H1 (cell line): ENCODE results near the gene NDUFA13. TPM values are rescaled to one million over a fixed set of nuclear protein-coding genes. Genes with fewer than 3 reads are reported as not detected.

ENCODE experiments used
- CTCF ChIA-PET: fragments of 300-600 bp; sonication (Branson Sonifier 250); formaldehyde crosslinking; loops from one replicate; lab custom pipeline; 2021; ENCODE audit not compliant: partially characterized antibody; lab: Charles Lee
- POLR2A ChIA-PET: fragments of 300-600 bp; sonication (Branson Sonifier 250); formaldehyde crosslinking; loops from one replicate; lab custom pipeline; 2021; ENCODE audit warnings: inconsistent platforms; ENCODE audit not compliant: partially characterized antibody; lab: Charles Lee
- DNase-seq, 2 experiments: peaks; one replicate each; pipeline versions ENCODE4 v3.0.0 to v3.0.0-alpha.2; 2010 to 2022; ENCODE audit warnings: low spot score in 2 of 2, low read depth in 1 of 2, mixed read lengths in 1 of 2
- FAIRE-seq: peaks from 2 replicates; lab custom pipeline; 2011; peaks lifted over from hg19 to GRCh38; lab: Jason Lieb, UNC
- H2AFZ ChIP-seq: 2 replicates; pipeline ENCODE4 v1.8.1; 2012; ENCODE audit warnings: low read length, inconsistent platforms
- H2AK5ac ChIP-seq: 2 replicates; pipeline ENCODE4 v1.6.1; 2013; ENCODE audit warnings: low read depth, low read length
- H2BK120ac ChIP-seq: replicated peaks from 2 replicates; pipeline ENCODE3; 2013; ENCODE audit warnings: low read depth, low read length, inconsistent platforms
- H2BK12ac ChIP-seq: 2 replicates; pipeline ENCODE4 v1.6.1; 2013; ENCODE audit warnings: low read depth, low read length
- H2BK15ac ChIP-seq: 2 replicates; pipeline ENCODE4 v1.6.1; 2013; ENCODE audit warnings: low read length
- H2BK20ac ChIP-seq: 2 replicates; pipeline ENCODE4 v1.6.1; 2013; ENCODE audit warnings: low read length
- H2BK5ac ChIP-seq: 2 replicates; pipeline ENCODE4 v1.6.1; 2013; ENCODE audit warnings: low read depth, low read length
- H3K14ac ChIP-seq: 2 replicates; pipeline ENCODE4 v1.6.1; 2013; ENCODE audit warnings: inconsistent platforms; ENCODE audit not compliant: insufficient read length
- H3K18ac ChIP-seq: 2 replicates; pipeline ENCODE4 v1.6.1; 2013; ENCODE audit warnings: low read length; ENCODE audit errors: extremely low read depth
- H3K23ac ChIP-seq: 2 replicates; pipeline ENCODE4 v1.6.1; 2013; ENCODE audit warnings: inconsistent platforms; ENCODE audit not compliant: insufficient read length
- H3K23me2 ChIP-seq: 2 replicates; pipeline ENCODE4 v1.6.1; 2013; ENCODE audit warnings: low read depth, low read length
- H3K27ac ChIP-seq: 2 replicates; pipeline ENCODE4 v1.6.1; 2011; ENCODE audit warnings: low read depth, low read length, inconsistent platforms
- H3K27me3 ChIP-seq, 4 experiments: replicated peaks in 1 of 4; 1 replicate in 1 of 4; 2 replicates in 3 of 4; pipeline versions ENCODE4 v1.6.1 to v1.8.1; 2011 to 2013; ENCODE audit warnings: low read length in 3 of 4, mild to moderate bottlenecking in 3 of 4, inconsistent platforms in 2 of 4, mixed read lengths in 2 of 4, moderate library complexity in 1 of 4; ENCODE audit not compliant: control insufficient read depth in 3 of 4, insufficient read depth in 3 of 4; ENCODE audit errors: extremely low read depth in 1 of 4
- H3K36me3 ChIP-seq, 4 experiments: 2 replicates each; pipeline versions ENCODE4 v1.6.1 to v1.8.1; 2011 to 2013; ENCODE audit warnings: mild to moderate bottlenecking in 4 of 4, low read length in 3 of 4, moderate library complexity in 2 of 4, control low read depth in 1 of 4, inconsistent platforms in 1 of 4; ENCODE audit not compliant: insufficient read depth in 4 of 4, control insufficient read depth in 2 of 4
- H3K4ac ChIP-seq: replicated peaks from 2 replicates; pipeline ENCODE3; 2013; ENCODE audit warnings: low read length, low read depth, mixed read lengths, inconsistent platforms; ENCODE audit not compliant: insufficient read length
- H3K4me1 ChIP-seq, 4 experiments: replicated peaks in 1 of 4; 1 replicate in 1 of 4; 2 replicates in 3 of 4; pipeline versions ENCODE4 v1.6.1 to v1.8.1; 2011 to 2013; ENCODE audit warnings: low read length in 3 of 4, inconsistent platforms in 2 of 4, mixed read lengths in 1 of 4; ENCODE audit not compliant: insufficient read depth in 4 of 4, control insufficient read depth in 3 of 4
- H3K4me2 ChIP-seq, 2 experiments: 2 replicates each; pipeline versions ENCODE4 v1.6.1 to v1.8.1; 2011 to 2013; ENCODE audit warnings: low read depth in 2 of 2, low read length in 2 of 2, control low read depth in 1 of 2, inconsistent platforms in 1 of 2, mild to moderate bottlenecking in 1 of 2; ENCODE audit not compliant: insufficient read depth in 1 of 2
- H3K4me3 ChIP-seq, 4 experiments: fragments of 200-600, 300-600 bp in 1 of 4; sonication (generic), shearing (Covaris generic), sonication (Bioruptor Twin) in 1 of 4; 2 replicates each; pipeline versions ENCODE4 v1.5.1 to v1.8.1; 2011 to 2016; ENCODE audit warnings: low read length in 4 of 4, low read depth in 3 of 4, control low read depth in 2 of 4, inconsistent platforms in 2 of 4, mild to moderate bottlenecking in 2 of 4, mixed read lengths in 1 of 4, moderate library complexity in 1 of 4; ENCODE audit not compliant: insufficient read depth in 2 of 4; ENCODE audit errors: extremely low read depth in 1 of 4
- H3K56ac ChIP-seq: replicated peaks from 2 replicates; pipeline ENCODE3; 2013; ENCODE audit warnings: low read depth, mild to moderate bottlenecking, mixed read lengths, low read length, inconsistent platforms; ENCODE audit not compliant: insufficient read length
- H3K79me1 ChIP-seq: 2 replicates; pipeline ENCODE4 v1.6.1; 2013; ENCODE audit warnings: low read depth, low read length, control low read depth
- H3K79me2 ChIP-seq, 2 experiments: 2 replicates each; pipeline versions ENCODE4 v1.6.1 to v1.8.1; 2012 to 2013; ENCODE audit warnings: low read length in 2 of 2, mild to moderate bottlenecking in 2 of 2, inconsistent platforms in 1 of 2; ENCODE audit not compliant: insufficient read depth in 2 of 2, control insufficient read depth in 1 of 2
- H3K9ac ChIP-seq, 4 experiments: replicated peaks in 1 of 4; 1 replicate in 1 of 4; 2 replicates in 3 of 4; pipeline versions ENCODE4 v1.6.1 to v1.8.1; 2011 to 2013; ENCODE audit warnings: low read depth in 3 of 4, low read length in 3 of 4, control low read depth in 2 of 4, mild to moderate bottlenecking in 2 of 4, moderate library complexity in 2 of 4, inconsistent platforms in 1 of 4; ENCODE audit errors: extremely low read depth in 1 of 4
- H3K9me3 ChIP-seq, 2 experiments: 2 replicates each; pipeline versions ENCODE4 v1.6.1 to v1.8.1; 2012 to 2013; ENCODE audit warnings: mild to moderate bottlenecking in 2 of 2, moderate library complexity in 2 of 2, control low read depth in 1 of 2, inconsistent platforms in 1 of 2, low read depth in 1 of 2, low read length in 1 of 2, mixed read lengths in 1 of 2; ENCODE audit not compliant: insufficient read depth in 2 of 2
- H4K20me1 ChIP-seq, 2 experiments: replicated peaks in 1 of 2; 2 replicates each; pipeline versions ENCODE3 to v1.8.1; 2011 to 2013; ENCODE audit warnings: inconsistent platforms in 2 of 2, low read length in 2 of 2, mild to moderate bottlenecking in 1 of 2; ENCODE audit not compliant: insufficient read depth in 2 of 2, control insufficient read depth in 1 of 2
- H4K5ac ChIP-seq: 2 replicates; pipeline ENCODE4 v1.6.1; 2013; ENCODE audit warnings: low read length, low read depth, mixed read lengths, inconsistent platforms; ENCODE audit not compliant: insufficient read length
- H4K8ac ChIP-seq: 2 replicates; pipeline ENCODE4 v1.8.0; 2013; ENCODE audit warnings: mild to moderate bottlenecking, moderate library complexity, low read length, inconsistent platforms; ENCODE audit not compliant: insufficient read depth; ENCODE audit errors: extremely low read depth
- H4K91ac ChIP-seq: replicated peaks from 2 replicates; pipeline ENCODE3; 2013; ENCODE audit warnings: low read length, mixed read lengths, inconsistent platforms; ENCODE audit not compliant: insufficient read length
- CEBPB ChIP-seq: IDR thresholded peaks from 2 replicates; pipeline ENCODE4 v1.6.1; 2012; ENCODE audit warnings: low read depth, low read length
- E2F6 ChIP-seq: IDR thresholded peaks from 2 replicates; pipeline ENCODE4 v1.6.1; 2012; ENCODE audit warnings: inconsistent platforms
- EP300 ChIP-seq, 2 experiments: IDR thresholded peaks; 1 replicate in 1 of 2; 2 replicates in 1 of 2; pipeline ENCODE4 v1.6.1; 2011 to 2012; ENCODE audit warnings: low read depth in 2 of 2, low read length in 2 of 2, mild to moderate bottlenecking in 2 of 2, borderline replicate concordance in 1 of 2, inconsistent platforms in 1 of 2, moderate library complexity in 1 of 2
- KDM1A ChIP-seq: fragments of 200-600, 300-600 bp; sonication (generic); IDR thresholded peaks from 2 replicates; pipeline ENCODE4 v1.7.1; 2016; ENCODE audit warnings: mild to moderate bottlenecking, low read length, borderline replicate concordance
- KDM4A ChIP-seq: IDR thresholded peaks from one replicate; pipeline ENCODE4 v1.7.1; 2012; ENCODE audit warnings: low read depth, mild to moderate bottlenecking, moderate library complexity, low read length, inconsistent platforms; ENCODE audit not compliant: severe bottlenecking
- PHF8 ChIP-seq: fragments of 200-600 bp; sonication (generic); conservative IDR thresholded peaks from 2 replicates; pipeline ENCODE4 v1.7.1; 2012; ENCODE audit warnings: low read depth, mild to moderate bottlenecking, inconsistent platforms, low read length, moderate library complexity
- POLR2AphosphoS5 ChIP-seq: IDR thresholded peaks from 2 replicates; pipeline ENCODE4 v1.6.1; 2011; ENCODE audit warnings: low read depth, low read length
- RAD21 ChIP-seq, 2 experiments: IDR thresholded peaks in 1 of 2; conservative IDR thresholded peaks in 1 of 2; 2 replicates each; pipeline ENCODE4 v1.6.1; 2011; ENCODE audit warnings: low read depth in 2 of 2, low read length in 2 of 2, improper control_type of control experiment in 1 of 2, inconsistent platforms in 1 of 2, mild to moderate bottlenecking in 1 of 2, moderate library complexity in 1 of 2
- TEAD4 ChIP-seq: IDR thresholded peaks from 2 replicates; pipeline ENCODE4 v1.6.1; 2012; ENCODE audit warnings: low read depth, low read length, inconsistent platforms, mixed read lengths
- USF2 ChIP-seq: IDR thresholded peaks from 2 replicates; pipeline ENCODE4 v1.6.1; 2011; ENCODE audit warnings: low read length, improper control_type of control experiment
- WGBS, 2 experiments: shearing (Covaris generic) in 1 of 2; methylation state at CpG; one replicate each; pipeline versions ENCODE4 v1.1.6 to v1.1.7; 2013 to 2015; ENCODE audit warnings: low lambda C conversion rate in 2 of 2, mixed read lengths in 2 of 2, inconsistent platforms in 1 of 2, low coverage in 1 of 2, missing lambda C conversion rate in 1 of 2; ENCODE audit not compliant: insufficient replicate concordance in 2 of 2, insufficient coverage in 1 of 2, insufficient read length in 1 of 2; ENCODE audit errors: extremely low coverage in 1 of 2, missing lambda C conversion rate in 1 of 2; 5-methylcytosine and 5-hydroxymethylcytosine counted together
- polyA plus RNA-seq, 7 experiments: library from polyadenylated mRNA; depleted of rRNA in 3 of 7; stranded (reverse) in 5 of 7; unstranded in 2 of 7; fragments of >200 nt in 5 of 7; fragments of 200-250 nt in 2 of 7; gene quantifications; 1 replicate in 5 of 7; 2 replicates in 1 of 7; 4 replicates in 1 of 7; pipeline versions ENCODE4 v1.2.1 to v1.2.3, GENCODE V29; 2011 to 2013; ENCODE audit warnings: missing spikeins in 2 of 7, mixed read lengths in 2 of 7
- total RNA-seq: library from RNA; stranded (reverse); fragmentation: NEBNext Ultra II Directional; extraction: Animal tissue kit (Norgen Biotek cat#: 25700); gene quantifications from 2 replicates; pipeline ENCODE4 v1.2.1, GENCODE V29; 2021

The NDUFA13 gene
- total and polyA plus RNA-seq, 2 of the 8 experiments (the other 6 are each of a cell fraction or from before 2014, with no cell fraction given), result 413 to 1,105 TPM

GRCh38 chr19:19480688-19481087 lies 35.3 kb upstream of the NDUFA13 start:
- Histone ChIP-seq H3K4me3 (no peak overlapping the region), H3K27me3 (no peaks in the 10 kb centered on the region), H3K14ac (no peak overlapping the region), H2BK20ac (no peak overlapping the region), H3K36me3 (peaks cover 0 to 3% (median under 1%) of the 10 kb centered on the region in 4 experiments; a peak in 2 of 8 replicates), H3K9me3 (no peaks in the 10 kb centered on the region), H2AFZ (no peak overlapping the region), H3K18ac (no peak overlapping the region), H2BK12ac (no peak overlapping the region), H3K23ac (no peak overlapping the region), H4K20me1 (peaks cover 15 to 49% of the 10 kb centered on the region in 2 experiments), H2AK5ac (no peak overlapping the region), H3K79me2 (peaks cover 6 to 92% of the 10 kb centered on the region in 2 experiments; a peak in 3 of 4 replicates), H4K5ac (no peak overlapping the region), H3K23me2 (no peaks in the 10 kb centered on the region; the same call in 1 of the 2 replicates), H3K4me1 (peaks cover 3 to 12% (median 8%) of the 10 kb centered on the region in 4 experiments; a peak in 6 of 7 replicates), H2BK5ac (no peak overlapping the region; the same call in 1 of the 2 replicates), H3K4ac (no peak overlapping the region), H3K79me1 (peaks cover 29% of the 10 kb centered on the region), H3K56ac (no peak overlapping the region), H3K9ac (no peak overlapping the region), H3K27ac (no peak overlapping the region), H2BK15ac (no peak overlapping the region), H3K4me2 (no peak overlapping the region), H2BK120ac (no peak overlapping the region), H4K91ac (no peak overlapping the region), H4K8ac (no peak overlapping the region)
- 84% methylated on average over 5 of the region's 5 CpGs; no CpG with 5 or more reads in 1 of the 2 experiments for WGBS, 2 experiments
- CTCF ChIA-PET, result interaction anchor here (0.6 to 2.2 kb wide), 4 partner anchors 10 to 63 kb away, joined by 3 to 19 read pairs (median 4); no protein-coding TSS in a partner anchor
- no peak for DNase-seq
- POLR2A ChIA-PET, result interaction anchor here (2.1 kb wide), 1 partner anchor 75 kb away, joined by 5 read pairs; the partner anchor contains the start of gene GATAD2A
- no peak for FAIRE-seq
- no peak for TF ChIP-seq TEAD4
- TF ChIP-seq KDM4A, result no peak
- TF ChIP-seq PHF8, result no peak
- no peak for TF ChIP-seq KDM1A
- no peak for TF ChIP-seq USF2
- TF ChIP-seq POLR2AphosphoS5, result no peak
- TF ChIP-seq RAD21 (IDR thresholded peaks at IDR 0.05 in 1 of 2, conservative IDR thresholded peaks at IDR 0.05 in 1 of 2; ENCODE audit: low read depth in 2 of 2, low read length in 2 of 2), result no peak
- TF ChIP-seq CEBPB, result no peak
- no peak for TF ChIP-seq E2F6
- TF ChIP-seq EP300 (IDR thresholded peaks at IDR 0.05; ENCODE audit: borderline replicate concordance in 1 of 2, low read depth in 2 of 2, low read length in 2 of 2), result no peak
